Measurements from ENCODE around the gene ACSBG1.

Gene ACSBG1, protein sequence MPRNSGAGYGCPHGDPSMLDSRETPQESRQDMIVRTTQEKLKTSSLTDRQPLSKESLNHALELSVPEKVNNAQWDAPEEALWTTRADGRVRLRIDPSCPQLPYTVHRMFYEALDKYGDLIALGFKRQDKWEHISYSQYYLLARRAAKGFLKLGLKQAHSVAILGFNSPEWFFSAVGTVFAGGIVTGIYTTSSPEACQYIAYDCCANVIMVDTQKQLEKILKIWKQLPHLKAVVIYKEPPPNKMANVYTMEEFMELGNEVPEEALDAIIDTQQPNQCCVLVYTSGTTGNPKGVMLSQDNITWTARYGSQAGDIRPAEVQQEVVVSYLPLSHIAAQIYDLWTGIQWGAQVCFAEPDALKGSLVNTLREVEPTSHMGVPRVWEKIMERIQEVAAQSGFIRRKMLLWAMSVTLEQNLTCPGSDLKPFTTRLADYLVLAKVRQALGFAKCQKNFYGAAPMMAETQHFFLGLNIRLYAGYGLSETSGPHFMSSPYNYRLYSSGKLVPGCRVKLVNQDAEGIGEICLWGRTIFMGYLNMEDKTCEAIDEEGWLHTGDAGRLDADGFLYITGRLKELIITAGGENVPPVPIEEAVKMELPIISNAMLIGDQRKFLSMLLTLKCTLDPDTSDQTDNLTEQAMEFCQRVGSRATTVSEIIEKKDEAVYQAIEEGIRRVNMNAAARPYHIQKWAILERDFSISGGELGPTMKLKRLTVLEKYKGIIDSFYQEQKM

DNA sequence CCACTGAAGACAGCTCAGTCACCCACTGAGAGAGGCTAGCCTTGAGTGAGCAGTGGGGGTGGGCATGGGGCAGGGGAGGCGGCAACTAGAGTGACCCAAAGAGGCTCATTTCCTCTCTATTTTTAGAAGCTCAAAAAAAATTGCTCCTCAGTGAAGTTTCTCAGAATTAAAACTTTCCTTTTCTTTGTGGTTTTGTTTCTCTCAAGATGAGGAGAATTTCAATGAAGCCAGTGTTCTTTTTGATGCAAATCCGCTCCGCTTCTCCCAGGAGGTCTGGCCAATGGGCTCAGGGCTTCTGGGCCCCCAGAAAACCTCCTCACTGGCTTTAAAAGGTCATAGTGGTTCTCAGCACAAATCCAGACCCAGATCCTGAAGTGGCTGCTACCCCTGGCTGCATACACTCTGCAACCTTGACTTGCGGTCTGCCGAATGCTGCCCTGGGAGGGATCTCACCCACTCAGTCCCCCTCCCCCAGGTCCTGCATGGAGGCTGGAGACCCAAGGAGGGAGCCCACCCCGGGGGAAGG, at the start of gene ACSBG1:
ACSBG1 (minus strand) TSS at position 51 of the 526 bp plus-strand sequence. CDS start 64 bp downstream, outside the sequence.
- DNase-seq = no peak

DNA sequence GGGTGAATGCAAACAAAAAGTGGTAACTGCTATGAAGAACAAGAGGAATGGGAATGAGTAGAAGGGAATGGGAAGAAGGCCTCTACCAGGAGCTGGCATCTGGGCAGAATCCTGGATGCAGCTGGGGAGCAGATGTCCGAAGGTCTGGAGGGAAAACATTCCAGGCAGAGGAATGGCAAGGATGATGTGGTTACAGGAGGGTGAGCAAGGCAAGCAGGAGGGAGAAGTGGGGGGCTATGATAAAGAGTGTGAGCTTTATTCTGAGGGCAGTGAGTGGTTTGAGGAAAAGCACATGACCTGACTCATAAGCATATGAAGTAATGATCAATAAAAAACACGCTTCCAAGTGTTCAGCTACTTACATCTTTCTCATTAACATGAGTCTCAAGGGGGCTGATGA, 48.0 kb upstream of the ACSBG1 start:
- DNase-seq = no peak

DNA sequence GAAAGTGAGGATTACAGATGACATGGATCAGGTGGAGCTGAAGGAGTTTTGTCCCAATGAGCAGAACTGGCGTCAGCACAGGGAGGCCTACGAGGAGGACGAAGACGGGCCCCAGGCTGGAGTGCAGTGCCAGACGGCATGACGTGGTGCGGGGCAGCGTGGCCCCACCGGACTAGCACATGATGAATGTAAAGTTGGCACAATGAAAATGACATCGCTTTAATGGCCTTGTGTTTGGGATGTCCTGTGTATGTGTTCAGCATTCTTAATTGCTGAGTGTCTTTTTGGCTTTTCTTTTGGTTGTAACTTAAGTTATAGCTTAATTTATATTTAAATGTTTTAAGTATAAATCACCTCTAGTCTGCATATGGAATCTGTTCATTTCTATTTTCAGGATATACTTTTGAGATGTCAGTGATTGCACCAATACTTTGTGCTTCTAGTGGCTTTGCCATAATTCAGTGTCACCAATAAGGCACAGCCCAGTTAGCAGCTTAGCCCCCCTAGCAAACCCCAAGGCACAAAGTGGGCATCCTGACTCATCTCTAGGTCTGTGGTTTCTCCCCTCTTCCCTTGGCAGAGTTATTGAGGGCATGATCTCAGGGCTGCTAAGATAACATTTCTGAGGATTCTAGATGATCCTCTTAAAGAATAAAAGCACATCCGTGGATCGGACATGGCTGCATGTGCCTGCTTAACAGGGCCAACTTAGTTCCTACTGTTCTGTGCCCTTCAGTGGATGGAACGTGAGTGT, 46.1 kb upstream of the ACSBG1 start:
- DNase-seq = no peak

DNA sequence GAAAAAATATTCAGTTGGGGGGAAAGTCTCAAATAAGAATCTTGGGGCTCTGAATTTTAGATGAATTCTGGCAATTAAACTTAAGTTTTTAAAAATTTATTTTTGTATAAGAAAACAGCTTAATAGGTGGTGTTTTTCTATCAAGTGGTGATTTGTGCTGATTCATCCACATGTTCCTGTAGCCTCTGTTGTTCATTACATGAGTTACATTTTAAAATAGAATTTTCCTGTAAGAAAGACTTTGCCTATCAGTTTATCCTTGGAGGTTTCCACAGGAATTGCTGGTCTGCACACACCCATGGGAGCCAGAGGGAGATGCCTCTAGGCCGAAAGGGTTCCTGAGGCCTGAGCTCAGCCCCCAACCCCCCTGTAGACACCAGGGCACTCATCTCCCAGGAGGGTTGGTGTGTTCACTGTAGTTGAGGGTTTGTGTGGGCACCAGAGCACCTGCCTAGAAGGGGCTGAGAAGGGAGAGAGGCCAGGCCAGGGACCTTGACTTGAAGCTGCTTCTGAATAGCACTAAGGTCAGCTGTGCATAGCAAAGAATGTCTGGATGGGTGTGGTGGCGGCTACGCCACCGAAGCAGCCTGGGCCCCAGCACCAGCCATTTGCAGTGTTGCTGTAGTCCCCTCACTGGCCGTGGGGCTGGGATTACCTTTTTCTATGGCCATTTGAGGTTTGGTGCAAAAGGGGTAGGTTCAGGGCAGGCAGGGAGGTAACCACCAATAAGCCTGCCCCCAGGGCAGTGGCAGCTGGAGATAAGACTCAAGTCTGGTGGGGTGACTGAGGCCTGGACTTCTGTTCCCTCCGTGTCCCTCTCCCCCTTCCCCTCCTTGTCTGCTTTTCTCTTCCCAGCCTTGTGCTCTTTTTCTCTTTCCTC, 41.9 kb upstream of the ACSBG1 start:
- no peak for DNase-seq

DNA sequence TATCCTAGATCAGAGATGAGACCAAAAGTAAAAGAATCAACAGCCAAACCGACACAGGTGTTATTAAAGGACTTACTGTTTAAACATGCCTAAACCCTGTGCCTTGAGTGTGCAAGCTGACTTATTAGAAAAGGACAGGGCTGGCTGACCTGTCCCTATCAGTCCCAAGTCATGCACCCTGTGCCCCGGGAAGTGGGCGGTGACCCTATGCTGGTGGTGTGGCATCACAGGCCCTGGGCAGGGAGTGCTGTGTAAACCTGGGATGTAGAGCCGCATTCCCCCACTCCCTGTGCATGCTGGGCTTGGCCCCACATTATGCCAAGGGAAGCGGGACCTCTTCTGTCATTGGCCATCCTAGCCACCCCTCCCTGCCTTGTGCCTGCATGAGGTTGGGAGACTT, 40.6 kb upstream of the ACSBG1 start:
- DNase-seq = no peak

DNA sequence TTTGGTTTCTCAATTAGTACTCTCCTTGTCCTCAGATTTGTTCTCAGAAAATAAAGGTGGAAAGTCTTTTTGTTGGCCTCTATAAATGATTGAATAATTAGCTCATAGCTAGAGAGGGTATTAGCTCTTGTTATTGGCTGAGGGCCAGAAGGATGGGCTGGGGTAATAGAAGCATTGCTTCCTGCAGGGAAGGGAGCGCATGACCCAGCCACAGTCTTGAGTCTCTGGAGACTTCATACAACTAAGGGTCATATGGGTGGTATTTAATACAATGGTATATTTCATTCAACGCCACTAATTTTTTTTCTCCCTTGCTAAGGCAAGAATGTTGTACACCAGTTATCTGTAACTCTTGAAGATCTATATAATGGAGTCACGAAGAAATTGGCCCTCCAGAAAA, 38.4 kb upstream of the ACSBG1 start:
- DNase-seq = no peak

DNA sequence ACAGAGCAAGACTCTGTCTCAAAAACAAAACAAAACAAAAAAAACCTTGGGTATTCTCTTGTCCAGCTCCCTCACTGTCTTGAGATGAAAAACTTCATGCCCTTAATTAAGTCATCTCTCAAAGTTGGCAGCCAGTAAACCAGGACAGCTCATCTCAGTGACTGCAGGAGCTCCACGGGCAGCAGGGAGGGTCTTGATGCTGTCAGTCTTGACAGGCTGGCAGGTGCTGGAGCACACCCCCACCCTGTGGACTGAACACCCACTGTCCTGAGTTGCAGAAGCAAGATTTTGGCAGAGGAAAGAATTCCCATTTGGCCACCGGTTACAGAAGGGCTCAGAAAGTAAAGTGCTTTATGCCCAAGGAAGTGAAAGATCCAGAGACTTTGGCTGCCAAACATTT, 38.0 kb upstream of the ACSBG1 start:
- DNase-seq = no peak

DNA sequence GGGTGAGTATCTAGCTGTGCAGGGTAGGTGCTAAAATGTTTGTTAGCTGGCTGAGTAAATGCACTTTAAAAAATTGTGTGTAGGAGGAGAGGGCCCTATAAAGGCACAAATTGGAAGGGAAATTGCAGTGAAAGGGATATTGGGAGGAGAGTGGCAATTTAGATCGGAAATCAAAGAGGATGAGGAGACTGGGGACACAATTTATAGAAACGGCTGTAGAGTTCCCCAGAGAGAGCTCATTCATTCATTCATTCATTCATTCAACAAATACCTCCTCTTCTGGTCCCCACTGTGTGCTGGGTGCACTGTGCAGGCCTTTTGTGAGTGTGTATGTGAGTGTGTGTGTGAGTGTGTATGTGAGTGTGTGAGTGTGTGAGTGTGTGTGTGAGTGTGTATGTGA, 32.4 kb upstream of the ACSBG1 start:
- no peak for DNase-seq

DNA sequence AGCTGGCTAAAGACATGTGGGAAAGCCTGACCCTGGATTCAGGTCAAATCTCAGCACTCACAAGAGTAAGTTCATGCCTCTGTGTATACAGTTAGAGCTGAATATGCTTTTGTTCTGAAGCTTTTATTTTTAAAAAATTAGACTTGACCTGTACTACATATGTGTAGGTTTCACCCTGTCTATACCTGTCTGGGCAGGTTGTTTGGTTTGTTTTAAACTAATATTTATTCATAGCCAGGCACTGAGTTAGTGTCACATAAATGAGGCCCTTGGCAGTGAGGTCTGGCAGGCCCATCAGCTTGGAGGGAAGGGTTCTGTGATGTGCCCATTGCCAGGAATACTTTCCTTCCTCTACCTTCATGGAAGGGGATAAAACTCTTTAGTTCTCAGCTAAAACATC, 31.9 kb upstream of the ACSBG1 start:
- DNase-seq = no peak

DNA sequence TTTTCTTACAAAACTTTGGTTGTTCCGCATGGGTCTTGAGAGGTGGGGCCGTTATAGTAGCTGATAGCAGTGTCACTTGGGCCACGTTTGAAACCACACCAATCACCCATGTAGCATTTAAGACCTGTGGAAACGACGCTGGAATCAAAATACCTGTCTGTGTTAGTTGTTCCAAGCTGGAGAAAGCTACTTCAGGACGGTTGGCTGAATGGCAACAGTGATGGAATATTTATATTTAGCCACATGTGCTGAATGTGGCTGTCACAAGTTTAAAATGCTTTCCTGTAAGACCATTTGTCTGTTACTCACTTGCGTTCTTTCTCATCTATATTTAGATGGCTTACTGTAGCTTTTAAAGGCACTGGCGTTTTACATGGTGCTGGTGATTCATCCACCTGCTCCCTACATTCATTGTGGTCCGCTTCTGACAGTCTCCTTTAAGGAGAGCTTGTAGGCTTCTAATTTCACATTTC, 31.4 kb upstream of the ACSBG1 start:
- DNase-seq = no peak

DNA sequence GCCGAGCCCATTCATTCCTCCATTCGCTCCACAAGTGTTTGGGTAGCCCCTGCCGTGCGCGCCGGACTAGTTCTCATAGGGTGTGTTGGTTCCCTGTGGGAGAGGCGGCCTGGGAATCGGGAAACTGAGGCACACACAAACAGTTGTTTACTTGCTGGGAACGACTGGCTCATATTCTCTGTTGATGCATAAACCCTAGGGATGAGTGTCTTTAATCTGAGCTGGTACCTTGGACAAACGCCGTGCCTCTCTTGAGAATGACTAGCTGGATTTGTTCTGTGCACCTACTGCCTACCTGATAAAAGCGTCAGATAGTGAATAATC, 30.7 kb upstream of the ACSBG1 start:
- DNase-seq = no peak

DNA sequence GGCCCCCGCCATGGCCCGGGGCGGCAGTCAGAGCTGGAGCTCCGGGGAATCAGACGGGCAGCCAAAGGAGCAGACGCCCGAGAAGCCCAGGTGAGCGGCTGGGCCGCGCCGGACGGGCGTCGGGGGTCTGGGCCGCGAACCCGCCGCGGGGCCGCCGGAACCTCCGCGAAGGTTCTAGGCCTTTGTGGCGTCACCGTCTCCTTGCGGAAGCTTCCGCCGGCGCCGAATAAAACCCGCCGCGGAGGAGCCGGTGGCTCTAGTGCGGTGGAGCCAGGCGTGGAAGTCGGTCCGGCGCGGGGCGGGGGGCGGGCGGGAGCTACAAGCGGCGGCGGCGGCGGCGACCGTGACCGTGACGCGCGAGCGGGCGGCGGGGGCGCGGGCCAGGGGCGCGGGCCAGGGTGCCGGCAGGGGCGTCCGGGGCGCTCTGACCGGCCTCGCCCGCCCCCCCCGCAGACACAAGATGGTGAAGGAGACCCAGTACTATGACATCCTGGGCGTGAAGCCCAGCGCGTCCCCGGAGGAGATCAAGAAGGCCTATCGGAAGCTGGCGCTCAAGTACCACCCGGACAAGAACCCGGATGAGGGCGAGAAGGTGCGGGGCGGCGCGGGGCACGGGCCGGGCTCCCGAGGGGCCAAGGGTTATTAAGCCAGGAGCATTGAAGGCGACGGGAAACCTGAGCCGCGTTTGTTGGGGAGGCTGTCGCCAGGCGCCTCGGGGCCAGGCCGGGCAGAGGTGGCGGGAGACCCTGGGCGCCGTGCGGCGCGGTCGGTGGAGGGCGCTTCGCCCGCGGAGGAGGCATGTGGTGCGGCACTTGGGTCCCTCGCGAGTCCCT, 30.2 kb upstream of the ACSBG1 start, which contains the start of gene DNAJA4:
DNAJA4 (plus strand) TSS at position 259 of the 833 bp plus-strand sequence; CDS start at position 461, 202 bp downstream.
- DNase-seq = peak; percentile 84

DNA sequence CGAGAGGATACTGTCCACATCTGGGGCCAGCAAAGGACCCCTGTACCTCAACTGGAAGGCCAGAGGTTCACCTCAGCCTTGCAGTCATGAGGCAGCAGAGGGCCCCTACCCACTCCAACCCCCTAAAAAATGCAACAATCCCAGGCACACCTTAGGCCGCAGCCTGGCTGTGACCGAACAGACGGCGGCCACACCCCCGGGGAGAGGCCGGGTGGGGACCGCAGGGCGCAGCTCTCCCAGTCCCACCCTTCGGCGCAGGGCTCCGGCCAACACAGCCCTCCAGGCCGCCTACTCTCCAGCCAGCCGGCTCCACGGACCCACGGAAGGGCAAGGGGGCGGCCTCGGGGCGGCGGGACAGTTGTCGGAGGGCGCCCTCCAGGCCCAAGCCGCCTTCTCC, 29.5 kb upstream of the ACSBG1 start:
- no peak for DNase-seq

DNA sequence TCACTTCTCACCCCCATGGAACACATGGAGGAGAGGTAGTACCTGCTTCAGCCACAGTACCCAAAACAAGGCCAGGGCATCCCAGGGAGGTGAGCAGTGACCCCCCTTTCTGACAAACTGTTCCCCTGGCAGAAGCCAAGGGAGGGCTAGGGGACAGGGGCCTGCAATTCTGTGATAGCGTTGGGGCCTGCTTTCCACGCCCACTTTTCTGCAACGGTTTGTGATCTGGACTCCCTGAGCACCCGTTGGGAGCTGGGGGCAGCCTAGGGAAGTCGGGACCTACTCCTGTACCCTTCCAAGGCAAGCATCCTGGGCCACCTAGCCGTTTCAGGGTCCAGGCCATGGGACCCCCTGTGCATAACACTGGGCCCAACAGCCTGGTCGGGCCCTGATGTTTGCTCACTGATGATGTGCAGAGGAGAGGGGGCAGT, 29.0 kb upstream of the ACSBG1 start:
- DNase-seq = no peak

DNA sequence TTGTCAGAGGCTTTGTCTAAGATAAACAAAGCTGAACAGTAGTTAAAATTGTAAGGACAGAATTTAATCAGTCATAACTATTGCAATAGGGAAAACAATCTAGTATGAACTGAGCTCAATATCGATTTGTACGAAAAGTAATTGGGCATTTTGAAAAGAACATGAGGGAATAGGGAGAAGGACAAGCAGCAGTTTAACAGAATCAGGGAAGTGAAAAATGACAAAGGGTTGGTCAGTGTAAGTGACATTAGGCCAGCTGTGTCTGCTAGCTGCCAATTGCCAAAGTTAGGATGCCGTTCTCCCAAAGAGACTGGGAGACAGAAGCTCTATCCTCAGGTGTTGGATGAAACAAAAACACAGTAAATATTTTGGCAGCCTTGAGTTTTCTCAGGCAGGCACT, 26.7 kb upstream of the ACSBG1 start:
- DNase-seq = no peak

DNA sequence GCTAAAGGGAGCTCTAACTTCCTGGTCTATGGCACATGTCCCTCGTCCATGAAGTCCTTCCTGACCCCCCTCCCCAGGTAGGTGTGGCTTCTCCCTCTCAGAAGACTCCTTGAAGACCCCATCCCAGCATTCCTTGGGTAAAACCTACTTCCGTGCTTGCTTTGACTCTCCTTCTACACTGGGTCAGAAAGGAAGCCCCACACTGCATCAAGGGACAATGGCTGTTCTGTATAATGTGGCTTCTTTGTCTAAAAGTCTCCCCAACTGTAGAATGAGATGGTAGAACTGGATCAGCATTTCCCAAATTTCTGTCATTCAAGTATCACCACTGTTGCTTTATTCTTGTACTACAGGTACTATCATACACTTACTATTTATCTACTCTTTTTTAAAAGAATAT, 26.1 kb upstream of the ACSBG1 start:
- no peak for DNase-seq

DNA sequence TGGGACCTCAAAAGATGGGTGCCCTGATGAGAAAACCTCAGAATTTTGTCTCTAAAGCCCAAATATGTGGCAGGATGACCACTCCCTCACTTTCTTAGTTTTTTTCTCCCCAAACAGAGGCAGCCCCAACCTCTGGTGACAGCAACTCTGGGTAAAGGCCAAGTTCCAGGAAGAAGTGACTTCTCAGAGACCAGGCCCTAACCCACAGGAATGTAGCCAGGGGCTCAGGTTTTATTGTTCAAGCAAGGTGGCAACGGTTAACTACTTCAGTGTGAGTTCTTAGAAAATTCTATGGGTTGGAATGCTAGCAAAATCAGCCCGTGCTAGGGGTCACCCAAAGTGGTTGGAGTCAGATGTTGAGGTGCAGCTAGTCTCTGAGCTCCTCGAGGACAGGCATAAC, 24.9 kb upstream of the ACSBG1 start:
- no peak for DNase-seq

DNA sequence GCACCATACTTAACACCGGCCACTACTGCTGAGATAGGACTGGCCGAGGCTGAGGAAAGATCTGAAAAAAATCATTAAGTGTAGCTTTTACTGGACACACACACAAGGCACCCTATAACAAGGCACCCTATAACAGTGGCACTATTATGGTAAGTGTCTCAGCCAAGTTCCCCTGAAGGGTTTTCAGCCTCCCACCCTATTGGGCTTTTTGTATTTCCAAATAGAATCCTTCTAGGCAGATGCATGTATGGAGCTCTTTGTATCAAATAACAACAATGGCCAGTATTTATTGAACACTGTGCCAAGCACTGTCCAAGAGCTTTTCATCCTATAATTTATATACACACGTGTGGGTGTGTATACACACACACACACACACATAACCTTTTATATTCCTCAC, 23.3 kb upstream of the ACSBG1 start:
- no peak for DNase-seq

DNA sequence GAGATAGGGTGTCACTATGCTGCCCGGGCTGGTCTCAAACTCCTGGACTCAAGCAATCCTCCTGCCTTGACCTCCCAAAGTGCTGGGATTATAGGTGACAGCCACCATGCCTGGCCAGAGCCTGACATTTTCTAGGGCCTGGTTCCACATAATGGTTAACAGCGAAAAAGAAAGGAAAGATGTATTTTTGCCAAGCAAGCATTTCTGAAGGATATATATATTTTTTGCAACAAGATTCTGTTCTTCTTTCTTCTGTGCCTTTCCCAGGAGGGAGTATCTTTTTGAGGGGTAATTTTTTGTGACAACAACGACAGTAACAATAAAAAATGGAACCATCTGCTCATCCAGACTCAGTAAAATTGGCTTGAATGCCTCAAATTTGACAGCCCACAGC, 21.7 kb upstream of the ACSBG1 start:
- no peak for DNase-seq

DNA sequence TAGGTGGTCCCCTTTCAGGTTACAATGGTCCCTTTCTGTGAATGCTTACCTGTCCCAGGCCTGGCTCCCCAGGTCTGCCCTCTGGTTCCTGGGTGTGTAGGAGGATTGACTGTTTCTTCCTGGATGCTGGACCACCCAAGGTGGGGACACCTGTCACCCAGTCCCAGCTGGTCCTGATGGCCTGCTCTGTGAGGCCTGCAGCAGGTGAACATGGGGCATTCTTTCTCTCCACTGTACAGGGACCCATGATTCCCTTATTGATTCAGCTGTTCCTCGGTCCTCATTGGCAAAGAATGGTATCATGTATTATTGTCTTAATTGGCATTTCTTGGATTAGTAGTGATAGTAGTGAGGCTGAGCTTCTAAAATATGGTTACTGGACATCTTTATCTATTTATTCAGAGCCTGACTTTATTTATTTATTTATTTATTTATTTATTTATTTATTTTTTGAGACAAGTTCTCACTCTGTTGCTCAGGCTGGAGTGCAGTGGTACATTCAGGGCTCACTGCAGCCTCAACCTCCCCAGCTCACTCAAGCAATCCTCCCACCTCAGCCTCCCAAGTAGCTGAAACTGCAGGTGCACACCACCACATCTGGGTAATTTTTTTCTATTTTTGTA, 21.2 kb upstream of the ACSBG1 start:
- no peak for DNase-seq

DNA sequence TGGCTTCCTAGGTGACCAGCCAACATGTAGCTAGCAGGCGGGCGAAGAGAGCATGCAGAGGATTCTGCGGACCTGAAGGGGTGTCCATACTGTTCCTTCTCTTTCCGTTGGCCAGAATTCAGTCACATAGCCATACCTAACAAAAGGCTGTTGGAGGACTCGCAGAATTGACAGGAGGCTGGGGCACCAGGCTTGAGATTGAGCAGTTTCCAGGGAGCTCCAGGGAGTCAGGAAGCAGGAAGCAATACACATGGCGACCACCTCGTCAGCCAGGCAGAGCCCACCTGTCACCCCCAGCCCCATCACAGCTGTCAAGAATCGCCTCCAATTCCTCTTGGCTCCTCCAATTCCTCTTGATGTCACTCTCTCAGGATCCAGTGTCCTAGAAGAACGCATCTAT, 16.8 kb upstream of the ACSBG1 start:
- DNase-seq = no peak
